GM12864 (cell line): ENCODE results near the gene TEX38.
"Not testable (repeated sequence)": the region's sequence is repeated elsewhere in the genome, so short reads cannot be mapped to it uniquely, and the experiment has no call there.

Experiments
- DNase-seq: peaks from one replicate; pipeline ENCODE4 v3.0.0-alpha.2; 2011; ENCODE audit warnings: low read depth
- H3K4me3 ChIP-seq: 2 replicates; pipeline ENCODE4 v1.5.1; 2011; ENCODE audit warnings: mild to moderate bottlenecking, low read depth, low read length, control low read depth
- CTCF ChIP-seq: IDR thresholded peaks from 2 replicates; pipeline ENCODE4 v1.5.1; 2011; ENCODE audit warnings: low read depth, mild to moderate bottlenecking, moderate library complexity, low read length, control low read depth, inconsistent platforms; ENCODE audit errors: missing control alignments

The TEX38 gene

GRCh38 chr1:46655848-46656247 lies 15.8 kb upstream of the TEX38 start:
- H3K4me3 ChIP-seq = no peak overlapping the region
- TF ChIP-seq CTCF = no peak
- no peak for DNase-seq

- no peak for TF ChIP-seq CTCF
- DNase-seq = no peak
- H3K4me3 ChIP-seq = no peak overlapping the region
These were observed 15.0 kb upstream of the TEX38 start for GRCh38 chr1:46656643-46657042.

GRCh38 chr1:46657775-46658174 lies 13.9 kb upstream of the TEX38 start:
- H3K4me3 ChIP-seq = no peak overlapping the region
- no peak for TF ChIP-seq CTCF
- DNase-seq = no peak

- DNase-seq = no peak
- TF ChIP-seq CTCF = no peak
- H3K4me3 ChIP-seq = no peak overlapping the region
These were observed 12.3 kb upstream of the TEX38 start for GRCh38 chr1:46659307-46659870.

GRCh38 chr1:46660116-46660515 lies 11.5 kb upstream of the TEX38 start:
- not testable (repeated sequence) for H3K4me3 ChIP-seq, DNase-seq

GRCh38 chr1:46662919-46663318 lies 8.7 kb upstream of the TEX38 start:
- not testable (repeated sequence) for H3K4me3 ChIP-seq, DNase-seq

- no peak for DNase-seq
- TF ChIP-seq CTCF = no peak
These were observed 5.7 kb upstream of the TEX38 start for GRCh38 chr1:46665983-46666382.

GRCh38 chr1:46667782-46668760 lies 3.6 kb upstream of the TEX38 start, which contains the start of gene ATPAF1:
ATPAF1 (minus strand) TSS chr1:46668364; CDS start chr1:46668322, 42 bp downstream.
- peak within 1 kb of the TSS; percentile 68 for H3K4me3 ChIP-seq
- TF ChIP-seq CTCF = no peak
- DNase-seq = peak; percentile 40

More at GRCh38 chr1:46665983-46666382, 5.7 kb upstream of the TEX38 start:
- H3K4me3 ChIP-seq = no peak overlapping the region
